ENCODE measurements around the gene MYO18B.

- TF ChIP-seq SMC3 (IDR thresholded peaks at IDR 0.05; ENCODE audit: low read depth, low read length) (no peak), RAD21 (IDR thresholded peaks at IDR 0.05; ENCODE audit: low read length) (no peak), CTCF (conservative IDR thresholded peaks at IDR 0.05; ENCODE audit: low read depth, low read length) (no peak), POLR2A (IDR thresholded peaks at IDR 0.05; ENCODE audit: low read depth, low read length) (no peak), CHD1 (IDR thresholded peaks at IDR 0.05; ENCODE audit: low read depth, low read length) (no peak), USF2 (IDR thresholded peaks at IDR 0.05; ENCODE audit: low read depth, low read length) (no peak), MXI1 (IDR thresholded peaks at IDR 0.05; ENCODE audit: borderline replicate concordance, low read depth, low read length) (no peak)
Measured at GRCh38 chr22:25710501-25710900, 31.5 kb upstream of the MYO18B start.
